Skeletal muscle tissue (tissue), 4 donors: ENCODE measurements around the gene NAA15. TPM values are rescaled to one million over a fixed set of nuclear protein-coding genes. Genes with fewer than 3 reads are reported as not detected.

ENCODE experiments used
- H3K27ac ChIP-seq: one replicate; pipeline ENCODE4 v1.7.0; 2013; ENCODE audit warnings: mild to moderate bottlenecking, low read depth, low read length, inconsistent platforms
- H3K27me3 ChIP-seq, 3 donors: one replicate each; pipeline ENCODE4 v1.7.0; 2013; ENCODE audit warnings: low read length in 3 of 3; ENCODE audit not compliant: control insufficient read depth in 3 of 3, insufficient read depth in 3 of 3
- H3K36me3 ChIP-seq, 3 donors: one replicate each; pipeline ENCODE4 v1.7.0; 2013; ENCODE audit warnings: low read length in 3 of 3; ENCODE audit not compliant: control insufficient read depth in 3 of 3, insufficient read depth in 3 of 3
- H3K4me1 ChIP-seq, 3 donors: one replicate each; pipeline ENCODE4 v1.7.0; 2013; ENCODE audit warnings: low read length in 3 of 3, mild to moderate bottlenecking in 3 of 3; ENCODE audit not compliant: control insufficient read depth in 3 of 3, insufficient read depth in 3 of 3
- H3K4me3 ChIP-seq, 3 donors: one replicate each; pipeline ENCODE4 v1.7.0; 2013; ENCODE audit warnings: low read length in 3 of 3
- H3K9ac ChIP-seq, 3 donors: one replicate each; pipeline ENCODE4 v1.7.0; 2013; ENCODE audit warnings: low read length in 3 of 3, mild to moderate bottlenecking in 3 of 3, moderate library complexity in 2 of 3, low read depth in 1 of 3
- H3K9me3 ChIP-seq, 3 donors: one replicate each; pipeline ENCODE4 v1.7.0; 2013; ENCODE audit warnings: low read length in 3 of 3; ENCODE audit not compliant: control insufficient read depth in 3 of 3
- total RNA-seq: library from RNA; depleted of rRNA; stranded (reverse); fragments of >200 nt; gene quantifications from one replicate; pipeline ENCODE4 v1.2.3, GENCODE V29; 2014
- donor health status: Osteomylitis.

Gene NAA15
- total RNA-seq, 1 donor from 2014 or later, result 18.8 TPM

- peaks cover 5 to 8% (median 6%) of the 10 kb centered on the region in 3 donors for H3K4me1 ChIP-seq
- peaks cover 3 to 18% (median 16%) of the 10 kb centered on the region in 3 donors for H3K27me3 ChIP-seq
- no peaks in the 10 kb centered on the region for H3K36me3 ChIP-seq
- H3K9ac ChIP-seq, result no peak overlapping the region
- H3K4me3 ChIP-seq, result no peak overlapping the region
- no peak overlapping the region for H3K27ac ChIP-seq
- no peaks in the 10 kb centered on the region for H3K9me3 ChIP-seq
Observed at GRCh38 chr4:139274790-139275189, 26.5 kb upstream of the NAA15 start.

- peaks cover 4 to 24% (median 20%) of the 10 kb centered on the region in 3 donors for H3K27me3 ChIP-seq
- no peak overlapping the region for H3K27ac ChIP-seq
- no peak overlapping the region for H3K4me3 ChIP-seq
Observed at GRCh38 chr4:139275281-139275735, 26.0 kb upstream of the NAA15 start.

GRCh38 chr4:139278485-139278884 lies 22.8 kb upstream of the NAA15 start:
- H3K36me3 ChIP-seq, result no peaks in the 10 kb centered on the region
- H3K4me1 ChIP-seq, result peaks cover 7 to 12% (median 11%) of the 10 kb centered on the region in 3 donors
- H3K27ac ChIP-seq, result no peak overlapping the region
- no peak overlapping the region for H3K4me3 ChIP-seq
- H3K27me3 ChIP-seq, result peaks cover 4 to 24% (median 22%) of the 10 kb centered on the region in 3 donors
- no peaks in the 10 kb centered on the region for H3K9me3 ChIP-seq
- no peak overlapping the region for H3K9ac ChIP-seq

More at GRCh38 chr4:139275281-139275735, 26.0 kb upstream of the NAA15 start:
- H3K9ac ChIP-seq, result no peak overlapping the region
- no peaks in the 10 kb centered on the region for H3K36me3 ChIP-seq
- H3K9me3 ChIP-seq, result no peaks in the 10 kb centered on the region
- peaks cover 7 to 12% (median 11%) of the 10 kb centered on the region in 3 donors for H3K4me1 ChIP-seq

GRCh38 chr4:139278912-139279759 lies 22.2 kb upstream of the NAA15 start:
- H3K27ac ChIP-seq, result no peak overlapping the region
- H3K9ac ChIP-seq, result peak overlapping the region in 1 of 3 donors; percentile 48
- peaks cover 7 to 12% (median 11%) of the 10 kb centered on the region in 3 donors for H3K4me1 ChIP-seq
- H3K36me3 ChIP-seq, result no peaks in the 10 kb centered on the region
- H3K4me3 ChIP-seq, result peak overlapping the region; percentile 2 to 66 (median 64)
- H3K9me3 ChIP-seq, result no peaks in the 10 kb centered on the region
- peaks cover 4 to 24% (median 22%) of the 10 kb centered on the region in 3 donors for H3K27me3 ChIP-seq

- H3K27me3 ChIP-seq, result peaks cover 4 to 24% (median 22%) of the 10 kb centered on the region in 3 donors
- H3K4me3 ChIP-seq, result peak within 1 kb of the TSS; percentile 2 to 66 (median 64)
- peaks cover 7 to 12% (median 11%) of the 10 kb centered on the region in 3 donors for H3K4me1 ChIP-seq
- H3K36me3 ChIP-seq, result no peaks in the 10 kb centered on the region
- no peaks in the 10 kb centered on the region for H3K9me3 ChIP-seq
- H3K27ac ChIP-seq, result no peak within 1 kb of the TSS
- H3K9ac ChIP-seq, result peak within 1 kb of the TSS in 1 of 3 donors; percentile 48
Observed at GRCh38 chr4:139279760-139280620, 21.3 kb upstream of the NAA15 start, which contains the start of gene MGARP. Gene MGARP, minus strand, starts transcription at chr4:139280225. Its CDS starts 67 bp downstream, at chr4:139280158.

GRCh38 chr4:139282065-139282720 lies 19.1 kb upstream of the NAA15 start:
- peaks cover 4 to 24% (median 22%) of the 10 kb centered on the region in 3 donors for H3K27me3 ChIP-seq
- no peak overlapping the region for H3K27ac ChIP-seq
- no peaks in the 10 kb centered on the region for H3K9me3 ChIP-seq
- no peak overlapping the region for H3K9ac ChIP-seq
- peaks cover 7 to 12% (median 11%) of the 10 kb centered on the region in 3 donors for H3K4me1 ChIP-seq
- no peaks in the 10 kb centered on the region for H3K36me3 ChIP-seq
- H3K4me3 ChIP-seq, result no peak overlapping the region

GRCh38 chr4:139282721-139283075 lies 18.6 kb upstream of the NAA15 start:
- peaks cover 7 to 12% (median 11%) of the 10 kb centered on the region in 3 donors for H3K4me1 ChIP-seq
- no peak overlapping the region for H3K4me3 ChIP-seq
- H3K9me3 ChIP-seq, result no peaks in the 10 kb centered on the region
- peaks cover 4 to 24% (median 22%) of the 10 kb centered on the region in 3 donors for H3K27me3 ChIP-seq
- no peak overlapping the region for H3K9ac ChIP-seq
- no peak overlapping the region for H3K27ac ChIP-seq
- H3K36me3 ChIP-seq, result peaks cover 0 to 3% (median 0%) of the 10 kb centered on the region in 3 donors

GRCh38 chr4:139286186-139286698 lies 15.1 kb upstream of the NAA15 start:
- H3K27ac ChIP-seq, result no peak overlapping the region
- peaks cover 4 to 22% (median 16%) of the 10 kb centered on the region in 3 donors for H3K36me3 ChIP-seq

More at GRCh38 chr4:139286186-139286698, 15.1 kb upstream of the NAA15 start:
- no peak overlapping the region for H3K9ac ChIP-seq
- H3K9me3 ChIP-seq, result no peaks in the 10 kb centered on the region
- H3K4me3 ChIP-seq, result no peak overlapping the region
- no peaks in the 10 kb centered on the region for H3K27me3 ChIP-seq
- no peaks in the 10 kb centered on the region for H3K4me1 ChIP-seq
